ENCODE measurements around the gene IFFO2.

Gene IFFO2

DNA sequence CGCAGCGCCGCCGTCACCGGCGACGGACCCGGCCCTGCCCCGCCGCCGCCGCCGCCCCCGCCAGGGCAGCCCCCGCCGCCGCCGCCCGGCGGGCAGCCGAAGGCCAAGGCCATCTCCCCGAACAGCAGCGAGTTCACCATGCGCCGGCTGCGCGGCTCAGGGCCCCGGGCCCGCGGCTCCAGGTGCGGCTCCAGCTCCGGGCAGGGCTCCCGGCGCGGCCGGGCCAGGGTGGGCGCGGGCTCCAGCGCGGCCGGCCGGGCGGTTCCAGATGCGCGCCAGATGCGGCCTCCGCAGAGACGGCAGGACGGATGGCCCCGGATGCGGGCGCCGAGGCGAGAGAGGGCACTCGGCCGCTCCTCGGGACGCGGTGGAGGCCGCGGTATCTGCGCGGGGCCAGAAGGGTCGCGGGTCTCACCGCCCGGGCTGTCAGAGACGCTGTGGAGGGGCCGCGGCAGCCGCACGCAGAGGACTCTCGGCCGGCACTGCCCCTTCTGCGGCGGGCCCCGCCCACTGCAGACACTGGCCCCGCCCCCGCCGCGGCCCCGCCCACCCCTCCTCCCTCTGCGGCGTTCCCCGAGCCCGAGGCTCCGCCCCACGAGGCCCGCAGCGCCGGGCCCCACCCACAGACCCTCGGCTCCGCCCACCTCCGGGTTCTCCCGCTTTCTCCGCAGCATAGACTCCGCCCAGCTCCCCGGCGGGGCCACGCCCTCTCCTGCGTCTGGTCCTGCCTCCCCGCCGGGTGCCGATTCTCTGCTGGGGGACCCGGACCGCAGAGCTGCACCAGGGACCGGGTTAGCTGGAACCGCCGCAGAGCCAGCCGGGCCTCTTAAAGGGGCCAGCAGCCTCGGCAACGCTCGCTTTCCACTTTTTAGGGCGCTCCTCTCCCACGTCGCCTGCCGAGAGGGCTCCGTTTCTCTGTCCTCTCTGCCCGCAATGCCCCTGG, at the start of gene IFFO2:
Gene IFFO2, minus strand, starts transcription at position 484 of the 943 bp plus-strand sequence. Its CDS starts 344 bp downstream, at position 140.
- DNase-seq, result peak; percentile 74

DNA sequence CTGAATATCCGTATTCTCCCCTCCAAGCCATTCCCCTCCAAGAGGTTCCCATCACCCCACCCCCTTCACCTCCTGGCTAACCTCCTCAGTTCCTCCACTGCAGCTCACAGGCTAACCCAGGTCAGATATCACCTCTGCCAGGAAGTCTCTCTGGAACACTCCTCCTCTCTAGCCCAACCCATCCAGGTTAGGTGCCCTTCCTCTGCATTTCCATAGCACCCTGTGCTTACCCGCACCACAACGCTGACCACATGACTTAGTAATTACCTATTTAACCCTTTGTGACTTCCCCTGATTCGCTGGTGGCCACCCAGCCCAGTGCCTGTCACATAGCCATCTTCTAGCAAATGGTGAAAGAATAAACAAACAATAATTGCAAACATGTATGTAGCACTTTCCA, 49.5 kb upstream of the IFFO2 start:
- DNase-seq, result no peak

DNA sequence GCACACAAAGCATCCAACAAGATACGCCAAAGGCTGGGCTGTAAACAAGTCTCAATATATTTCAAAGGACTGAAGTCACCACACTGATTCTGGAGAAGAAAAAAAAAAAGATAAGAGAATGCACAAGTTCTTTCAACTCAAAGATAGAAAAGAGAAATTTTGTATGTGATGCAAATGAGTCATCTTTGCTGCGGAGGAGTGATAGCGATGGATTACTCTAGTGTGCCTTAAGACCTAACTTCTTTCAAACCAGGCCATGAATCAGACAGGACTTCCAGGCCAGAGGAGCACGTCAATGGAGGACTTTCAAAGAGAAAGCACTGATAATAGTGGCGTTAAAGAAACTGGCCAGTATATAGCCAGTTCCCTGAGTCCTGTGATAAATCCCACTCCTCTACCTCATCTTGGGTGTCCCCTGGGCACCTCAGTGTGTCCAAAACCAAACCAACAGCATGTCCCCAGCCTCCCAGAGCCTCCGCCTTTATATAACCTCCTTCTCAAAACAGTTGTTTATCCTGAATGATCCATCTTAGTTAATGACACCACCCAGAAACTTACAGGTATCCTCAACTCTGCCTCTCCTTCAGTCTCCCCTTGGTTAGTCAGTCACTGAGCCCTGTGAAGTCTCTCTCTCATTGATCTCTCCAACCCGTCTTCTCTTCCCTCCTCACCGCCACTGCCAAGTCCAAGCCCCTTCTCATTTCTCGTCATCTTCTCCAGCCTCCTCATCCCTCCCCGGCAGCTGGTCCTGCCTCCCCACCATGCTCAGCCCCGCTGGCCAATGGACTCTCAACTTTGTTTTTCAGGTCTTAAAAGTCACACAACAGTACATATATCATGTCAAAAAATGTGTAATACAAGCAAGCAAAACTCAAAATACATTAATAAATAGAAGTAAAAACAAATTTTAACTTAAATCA, 47.2 kb upstream of the IFFO2 start:
- DNase-seq, result no peak

DNA sequence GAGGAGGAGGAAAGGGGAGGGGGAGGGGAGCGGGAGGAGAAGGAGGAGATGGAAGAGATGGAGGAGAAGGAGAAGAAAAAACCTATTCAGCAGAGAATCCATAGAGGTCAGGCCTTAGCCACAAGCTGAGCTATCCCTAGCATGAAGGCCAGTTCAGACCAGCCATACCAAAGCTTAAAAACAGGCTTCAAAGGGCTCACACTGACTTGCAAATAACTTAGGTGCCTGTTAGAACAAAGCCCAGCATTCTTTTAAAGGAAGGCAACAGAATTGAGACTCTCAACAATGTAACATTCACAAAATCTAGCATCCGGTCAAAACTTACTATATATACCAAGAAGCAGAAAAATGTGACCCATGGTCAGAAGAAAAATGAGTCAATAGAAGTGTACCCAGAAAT, 43.6 kb upstream of the IFFO2 start:
- DNase-seq, result no peak

GRCh38 chr1:18999359-18999758, 42.9 kb upstream of the IFFO2 start:
- no peak for DNase-seq

DNA sequence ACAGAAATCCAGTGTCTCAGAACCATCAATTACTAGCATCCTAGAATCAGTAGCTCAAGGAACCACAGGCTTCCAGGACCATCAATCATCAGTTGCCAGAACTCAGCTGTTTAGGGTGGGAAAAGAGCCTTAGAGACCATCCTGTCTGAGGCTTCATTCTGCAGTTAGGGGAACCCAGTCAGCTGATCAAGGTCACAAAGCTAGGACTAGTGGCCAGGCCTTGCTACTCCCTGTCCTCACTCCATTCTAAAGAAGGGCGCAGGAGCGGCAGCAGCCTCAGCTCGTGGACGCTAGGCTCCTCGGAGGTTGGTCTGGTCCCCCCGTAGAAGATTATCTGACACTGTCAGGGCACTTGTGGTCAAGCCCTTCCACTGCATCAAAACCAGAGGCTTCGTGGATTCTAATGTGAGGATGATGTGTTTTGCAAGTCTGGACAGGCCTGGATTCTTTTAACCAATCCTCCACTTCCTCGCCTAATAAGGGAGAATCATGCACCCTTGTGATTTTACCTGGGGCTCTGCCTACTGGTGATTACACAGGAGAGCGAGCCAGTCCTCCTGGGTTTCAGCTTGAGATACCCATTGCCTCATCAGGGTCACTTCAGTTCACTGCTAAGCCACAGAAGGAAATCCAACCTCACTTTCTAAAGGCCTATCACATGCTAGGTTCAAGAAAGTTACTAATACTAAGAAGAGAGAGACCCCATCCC, 41.7 kb upstream of the IFFO2 start:
- no peak for DNase-seq

DNA sequence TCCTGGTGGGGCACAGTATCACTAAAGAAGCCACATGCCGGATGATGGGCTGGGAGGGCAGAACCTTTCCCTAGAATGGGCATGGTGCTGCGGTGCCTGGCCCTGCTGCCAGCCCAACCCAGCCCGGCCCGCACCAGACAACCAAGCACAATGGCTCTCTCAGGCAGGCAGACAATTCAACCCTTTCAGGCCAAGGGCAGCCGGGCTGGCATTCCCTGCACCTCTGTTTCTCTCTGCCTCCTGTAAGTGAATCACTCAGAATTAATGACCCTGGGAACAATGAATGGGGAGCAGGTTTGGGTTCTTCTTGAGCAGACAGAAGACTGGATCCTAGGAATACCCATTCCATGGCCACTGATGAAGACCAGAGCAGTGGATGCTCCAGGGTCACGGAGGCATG, 41.0 kb upstream of the IFFO2 start:
- DNase-seq, result no peak

GRCh38 chr1:18996548-18997177, 40.2 kb upstream of the IFFO2 start:
- DNase-seq, result no peak

DNA sequence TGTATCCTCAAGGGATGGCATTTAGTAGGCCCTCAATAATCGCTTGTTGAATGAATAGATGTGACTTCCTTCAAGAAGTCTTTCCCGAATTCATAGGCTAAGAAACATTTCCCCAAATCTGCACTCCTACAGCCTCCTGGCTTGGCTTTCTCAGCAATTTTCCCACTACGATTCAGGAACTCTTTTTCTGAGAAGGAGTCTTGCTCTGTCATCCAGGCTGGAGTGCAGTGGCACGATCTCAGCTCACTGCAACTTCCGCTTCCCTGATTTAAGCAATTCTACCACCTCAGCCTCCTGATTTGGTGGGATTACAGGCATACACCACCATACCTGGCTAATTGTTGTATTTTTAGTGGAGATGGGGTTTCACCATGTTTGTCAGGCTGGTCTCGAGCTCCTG, 37.9 kb upstream of the IFFO2 start:
- no peak for DNase-seq

DNA sequence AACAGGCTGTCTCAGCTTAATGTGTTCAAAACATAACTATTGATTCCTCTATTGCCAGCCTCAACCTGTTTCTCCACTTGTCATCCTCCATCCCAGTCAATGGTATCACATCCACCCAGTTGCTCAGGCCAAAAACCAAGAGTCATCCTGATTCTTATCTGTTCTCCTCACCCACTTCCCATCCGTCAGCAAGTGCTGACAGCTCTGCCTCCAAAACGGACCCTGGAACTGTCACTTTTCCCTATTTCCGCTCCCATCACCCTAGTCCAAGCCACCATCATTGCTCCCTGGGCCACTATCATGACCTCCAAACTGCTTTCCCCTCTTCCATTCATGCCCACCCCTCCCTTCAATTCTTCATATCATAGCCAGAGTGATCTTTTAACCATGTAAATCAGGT, 36.2 kb upstream of the IFFO2 start:
- no peak for DNase-seq

- DNase-seq, result no peak
These were observed 35.1 kb upstream of the IFFO2 start for GRCh38 chr1:18991585-18991984.

DNA sequence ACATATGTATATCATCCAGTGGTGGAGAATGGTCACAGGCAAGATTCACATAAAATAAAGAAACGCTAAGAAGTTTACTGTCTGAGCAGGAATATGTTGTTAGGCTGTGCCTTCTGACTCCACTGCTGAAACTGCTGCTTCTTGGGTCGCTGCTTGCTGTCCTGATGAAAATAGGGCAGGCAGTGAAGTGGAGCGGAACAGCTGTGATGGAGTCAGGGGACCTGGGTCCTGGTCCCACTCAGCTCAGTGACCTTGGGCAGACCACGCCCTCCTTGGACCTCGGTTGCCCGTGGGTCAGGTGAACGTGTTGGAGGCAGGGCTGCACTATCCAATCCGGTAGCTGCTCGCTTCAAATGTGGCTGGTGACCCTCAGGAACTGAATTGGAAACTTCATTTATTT, 33.4 kb upstream of the IFFO2 start:
- DNase-seq, result no peak

DNA sequence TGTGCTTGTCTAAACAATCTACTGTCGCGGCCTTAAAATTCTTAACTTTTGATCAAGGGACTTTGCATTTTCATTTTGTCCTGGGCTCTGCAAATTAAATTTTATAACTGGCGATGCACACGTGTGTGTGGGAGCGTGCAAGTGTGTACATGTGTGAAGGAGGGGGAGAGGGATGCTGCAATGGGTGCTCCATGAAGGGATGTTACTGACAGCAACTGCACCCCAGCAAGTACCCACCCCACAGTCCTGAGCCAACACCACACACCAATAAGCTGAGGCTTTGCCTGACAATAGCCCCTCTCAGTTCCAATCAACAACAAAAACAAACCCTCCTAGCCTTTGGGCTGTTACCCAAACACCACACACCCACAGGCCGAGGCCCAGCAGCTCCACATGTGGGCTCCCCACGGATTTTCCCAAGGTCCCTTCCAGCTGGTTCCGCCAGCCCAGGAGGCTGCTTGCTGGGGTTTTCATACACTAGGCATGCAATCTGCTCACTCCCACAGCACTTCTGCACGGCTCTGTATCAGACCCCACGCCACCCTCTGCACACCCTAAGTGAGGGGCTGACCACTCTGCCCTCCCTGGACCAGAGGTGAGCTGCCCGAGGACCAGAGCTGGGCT, 32.8 kb upstream of the IFFO2 start:
- no peak for DNase-seq

- DNase-seq, result no peak
These were observed 24.8 kb upstream of the IFFO2 start for GRCh38 chr1:18981242-18981641.

- DNase-seq, result no peak
These were observed 22.2 kb upstream of the IFFO2 start for GRCh38 chr1:18978706-18979105.

GRCh38 chr1:18977428-18977827, 21.0 kb upstream of the IFFO2 start:
- no peak for DNase-seq

- no peak for DNase-seq
These were observed 19.6 kb upstream of the IFFO2 start for GRCh38 chr1:18976096-18976495.

DNA sequence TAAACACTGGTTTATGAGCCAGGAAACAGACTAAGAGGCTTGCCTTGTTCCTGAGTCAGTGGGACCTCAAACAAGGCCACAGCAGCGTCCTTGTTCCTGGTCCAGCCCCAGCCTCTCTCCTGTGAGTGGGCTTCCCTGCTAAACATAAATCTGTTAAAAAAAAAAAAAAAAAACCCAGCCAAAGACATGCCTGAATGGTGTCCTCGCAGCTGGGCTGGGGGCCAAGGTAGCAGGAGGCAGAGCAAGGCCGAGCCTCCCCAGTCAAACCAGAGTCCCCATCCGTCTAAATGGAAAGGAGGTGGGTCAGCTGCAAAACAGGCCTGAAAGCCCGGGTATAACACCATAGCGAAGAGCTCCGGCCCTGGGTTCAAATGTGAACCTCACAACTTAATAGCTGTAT, 18.1 kb upstream of the IFFO2 start:
- no peak for DNase-seq

GRCh38 chr1:18974005-18974404, 17.5 kb upstream of the IFFO2 start:
- no peak for DNase-seq

GRCh38 chr1:18973446-18973955, 17.0 kb upstream of the IFFO2 start:
- DNase-seq, result no peak

DNA sequence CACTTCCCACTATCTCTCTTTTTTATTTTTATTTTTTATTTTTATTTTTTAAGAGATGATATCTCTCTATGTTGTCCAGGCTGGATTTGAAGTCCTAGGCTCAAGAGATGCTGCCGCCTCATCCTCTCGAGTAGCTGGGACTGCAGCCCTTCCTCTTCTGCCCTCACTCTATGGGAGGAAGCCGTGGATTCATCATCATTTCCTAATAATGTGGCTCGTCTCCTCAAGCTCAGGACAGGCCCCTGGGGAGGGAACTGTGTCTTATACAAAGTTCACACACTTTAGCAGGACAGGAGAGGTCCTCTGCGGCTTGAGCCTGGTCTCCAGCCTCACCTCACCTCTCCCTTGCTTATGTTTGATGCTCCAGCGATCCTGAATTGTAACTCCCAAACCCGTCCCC, 16.5 kb upstream of the IFFO2 start:
- DNase-seq, result no peak

- no peak for DNase-seq
These were observed 16.1 kb upstream of the IFFO2 start for GRCh38 chr1:18972531-18972930.
